Measurements from ENCODE around the gene DDX1.
"Not testable (repeated sequence)": the region's sequence is repeated elsewhere in the genome, so short reads cannot be mapped to it uniquely, and the experiment has no call there.

Gene DDX1

GRCh38 chr2:15596350-15596749, 4.7 kb downstream of the DDX1 start:
- no peak for DNase-seq

GRCh38 chr2:15596968-15597367, 5.3 kb downstream of the DDX1 start:
- DNase-seq, result no peak

GRCh38 chr2:15599994-15600393, 8.3 kb downstream of the DDX1 start:
- no peak for DNase-seq

- no peak for DNase-seq
Measured at GRCh38 chr2:15601681-15602080, 10.0 kb downstream of the DDX1 start.

- no peak for DNase-seq
Measured at GRCh38 chr2:15602393-15602792, 10.7 kb downstream of the DDX1 start.

- DNase-seq, result no peak
Measured at GRCh38 chr2:15603044-15603765, 11.5 kb downstream of the DDX1 start.

- DNase-seq, result no peak
Measured at GRCh38 chr2:15603948-15604347, 12.3 kb downstream of the DDX1 start.

- DNase-seq, result no peak
Measured at GRCh38 chr2:15605721-15606120, 14.1 kb downstream of the DDX1 start.

- no peak for DNase-seq
Measured at GRCh38 chr2:15606481-15607441, 15.1 kb downstream of the DDX1 start.

- no peak for DNase-seq
Measured at GRCh38 chr2:15607709-15608391, 16.2 kb downstream of the DDX1 start.

- DNase-seq, result no peak
Measured at GRCh38 chr2:15608392-15608761, 16.7 kb downstream of the DDX1 start.

GRCh38 chr2:15609341-15610042, 17.8 kb downstream of the DDX1 start:
- no peak for DNase-seq

GRCh38 chr2:15610430-15610952, 18.8 kb downstream of the DDX1 start:
- no peak for DNase-seq

- not testable (repeated sequence) for DNase-seq
Measured at GRCh38 chr2:15612101-15612500, 20.4 kb downstream of the DDX1 start.

GRCh38 chr2:15613736-15614429, 22.2 kb downstream of the DDX1 start:
- DNase-seq, result no peak

- DNase-seq, result no peak
Measured at GRCh38 chr2:15614545-15615300, 23.1 kb downstream of the DDX1 start.

GRCh38 chr2:15615301-15615920, 23.7 kb downstream of the DDX1 start:
- DNase-seq, result no peak

- DNase-seq, result no peak
Measured at GRCh38 chr2:15616429-15616828, 24.8 kb downstream of the DDX1 start.

- DNase-seq, result no peak
Measured at GRCh38 chr2:15616850-15617777, 25.4 kb downstream of the DDX1 start.
